AG04449 (cell line): ENCODE results near the gene MFAP1.
A peak's percentile ranks its signal among the peaks of the same experiment; 100 is the strongest.
"Not testable (repeated sequence)": the region's sequence is repeated elsewhere in the genome, so short reads cannot be mapped to it uniquely, and the experiment has no call there.

ENCODE experiments used
- CTCF ChIA-PET: fragments of 350-600 bp; formaldehyde crosslinking; extraction: SDS; loops from one replicate; lab custom pipeline; 2021; ENCODE audit warnings: antibody characterized with exemption; lab: Yijun Ruan, JAX
- POLR2A ChIA-PET: fragments of 400-600, 350-600 bp; formaldehyde crosslinking; extraction: SDS; loops from one replicate; lab custom pipeline; 2020; ENCODE audit warnings: antibody characterized with exemption, inconsistent platforms; lab: Yijun Ruan, JAX
- DNase-seq: peaks from one replicate; pipeline ENCODE4 v3.0.0-alpha.2; 2010; ENCODE audit warnings: low read depth, low spot score
- H3K4me3 ChIP-seq: 2 replicates; pipeline ENCODE4 v1.5.1; 2011; ENCODE audit warnings: low read depth, mild to moderate bottlenecking, control low read depth, low read length
- CTCF ChIP-seq: IDR thresholded peaks from one replicate; pipeline ENCODE4 v1.5.1; 2011; ENCODE audit warnings: mild to moderate bottlenecking, moderate library complexity, low read length, control low read depth, inconsistent platforms; ENCODE audit not compliant: insufficient read depth; ENCODE audit errors: missing control alignments

Gene MFAP1

GRCh38 chr15:43829951-43830540 is 5.6 kb upstream of the MFAP1 start:
- DNase-seq, CTCF ChIA-PET, H3K4me3 ChIP-seq, POLR2A ChIA-PET: not testable (repeated sequence)

GRCh38 chr15:43828061-43828657 is 3.7 kb upstream of the MFAP1 start:
- peak overlapping the region; percentile 68 for H3K4me3 ChIP-seq
- ChIA-PET POLR2A (no interaction called here), CTCF (interaction anchor here (0.9 kb wide), 2 partner anchors 9 to 17 kb away, joined by 3 to 4 read pairs; no protein-coding TSS in a partner anchor)

GRCh38 chr15:43826508-43827341 is 2.2 kb upstream of the MFAP1 start, which contains the start of gene WDR76:
Gene WDR76 (plus strand): TSS chr15:43827002. CDS start chr15:43827033, 31 bp downstream.
- POLR2A ChIA-PET, result no interaction called here
- CTCF ChIA-PET, result interaction anchor here (0.9 kb wide), 1 partner anchor 10 kb away, joined by 3 read pairs; no protein-coding TSS in a partner anchor

More at GRCh38 chr15:43828061-43828657, 3.7 kb upstream of the MFAP1 start:
- no peak for DNase-seq
- no peak for TF ChIP-seq CTCF

GRCh38 chr15:43826029-43826507 is 1.6 kb upstream of the MFAP1 start:
- DNase-seq, result no peak
- ChIA-PET CTCF (no interaction called here), POLR2A (no interaction called here)
- no peak for TF ChIP-seq CTCF
- no peak overlapping the region for H3K4me3 ChIP-seq

More at GRCh38 chr15:43826508-43827341, 2.2 kb upstream of the MFAP1 start, which contains the start of gene WDR76:
- no peak for DNase-seq
- no peak for TF ChIP-seq CTCF
- peak within 1 kb of the TSS; percentile 68 for H3K4me3 ChIP-seq

- H3K4me3 ChIP-seq, CTCF ChIA-PET, DNase-seq: not testable (repeated sequence)
- POLR2A ChIA-PET, result interaction anchor here (1.1 kb wide), 1 partner anchor 25 kb away, joined by 8 read pairs; the partner anchor contains the start of genes HYPK and SERINC4
Measured at GRCh38 chr15:43825305-43825704, 815 bp upstream of the MFAP1 start.

- ChIA-PET CTCF (interaction anchor here (0.9 to 1.1 kb wide), 2 partner anchors 12 to 13 kb away, joined by 3 to 4 read pairs; no protein-coding TSS in a partner anchor), POLR2A (no interaction called here)
- DNase-seq, result no peak
- H3K4me3 ChIP-seq, result no peak overlapping the region
- no peak for TF ChIP-seq CTCF
Measured at GRCh38 chr15:43821505-43821904, 3.0 kb downstream of the MFAP1 start.

GRCh38 chr15:43815064-43815463 is 9.4 kb downstream of the MFAP1 start:
- POLR2A ChIA-PET, H3K4me3 ChIP-seq, DNase-seq, CTCF ChIA-PET: not testable (repeated sequence)
